IPS-NIHi7 (cell line): Measurements from ENCODE around the gene PTHLH.

Experiments used
- DNase-seq: peaks from one replicate; pipeline ENCODE4 v3.0.0; 2012; ENCODE audit warnings: mixed read lengths; ENCODE audit errors: extremely low spot score

PTHLH gene

GRCh38 chr12:27972721-27973120 lies at the start of gene PTHLH:
PTHLH (minus strand) TSS chr12:27972733; CDS start chr12:27969494, 3,239 bp downstream.
- DNase-seq = no peak

GRCh38 chr12:28021704-28022103 lies 49.2 kb upstream of the PTHLH start:
- no peak for DNase-seq

- DNase-seq = no peak
Measured at GRCh38 chr12:28017873-28018255, 45.3 kb upstream of the PTHLH start.

- DNase-seq = no peak
Measured at GRCh38 chr12:28017126-28017872, 44.8 kb upstream of the PTHLH start.

- DNase-seq = no peak
Measured at GRCh38 chr12:28015165-28015564, 42.6 kb upstream of the PTHLH start.

GRCh38 chr12:28014196-28014595 lies 41.7 kb upstream of the PTHLH start:
- no peak for DNase-seq

GRCh38 chr12:28012333-28012918 lies 39.9 kb upstream of the PTHLH start:
- DNase-seq = no peak

GRCh38 chr12:28010036-28010435 lies 37.5 kb upstream of the PTHLH start:
- DNase-seq = no peak

GRCh38 chr12:27999970-28000369 lies 27.4 kb upstream of the PTHLH start:
- no peak for DNase-seq

GRCh38 chr12:27999521-27999920 lies 27.0 kb upstream of the PTHLH start:
- DNase-seq = no peak

GRCh38 chr12:27998658-27999057 lies 26.1 kb upstream of the PTHLH start:
- no peak for DNase-seq

GRCh38 chr12:27998170-27998569 lies 25.6 kb upstream of the PTHLH start:
- DNase-seq = no peak

GRCh38 chr12:27996761-27997160 lies 24.2 kb upstream of the PTHLH start:
- no peak for DNase-seq

GRCh38 chr12:27995406-27995805 lies 22.9 kb upstream of the PTHLH start:
- no peak for DNase-seq

GRCh38 chr12:27988594-27989233 lies 16.2 kb upstream of the PTHLH start:
- no peak for DNase-seq

- no peak for DNase-seq
Measured at GRCh38 chr12:27987331-27987730, 14.8 kb upstream of the PTHLH start.

GRCh38 chr12:27984275-27984674 lies 11.7 kb upstream of the PTHLH start:
- no peak for DNase-seq

- DNase-seq = no peak
Measured at GRCh38 chr12:27982951-27983350, 10.4 kb upstream of the PTHLH start.

- DNase-seq = no peak
Measured at GRCh38 chr12:27982385-27982784, 9.9 kb upstream of the PTHLH start.

GRCh38 chr12:27981874-27982273 lies 9.3 kb upstream of the PTHLH start:
- DNase-seq = no peak

GRCh38 chr12:27979145-27979544 lies 6.6 kb upstream of the PTHLH start:
- no peak for DNase-seq

GRCh38 chr12:27975222-27976136 lies 2.9 kb upstream of the PTHLH start:
- peak; percentile 83 for DNase-seq
